SKM-1 (cell line): ENCODE data around the gene RAI1.
A peak's percentile ranks its signal among the peaks of the same experiment; 100 is the strongest.
"Not testable (repeated sequence)": the region's sequence is repeated elsewhere in the genome, so short reads cannot be mapped to it uniquely, and the experiment has no call there.

Experiments
- DNase-seq: peaks from one replicate; lab custom pipeline; 2025; ENCODE audit not compliant: unreplicated experiment; lab: John Stamatoyannopoulos, UW

RAI1 gene, protein sequence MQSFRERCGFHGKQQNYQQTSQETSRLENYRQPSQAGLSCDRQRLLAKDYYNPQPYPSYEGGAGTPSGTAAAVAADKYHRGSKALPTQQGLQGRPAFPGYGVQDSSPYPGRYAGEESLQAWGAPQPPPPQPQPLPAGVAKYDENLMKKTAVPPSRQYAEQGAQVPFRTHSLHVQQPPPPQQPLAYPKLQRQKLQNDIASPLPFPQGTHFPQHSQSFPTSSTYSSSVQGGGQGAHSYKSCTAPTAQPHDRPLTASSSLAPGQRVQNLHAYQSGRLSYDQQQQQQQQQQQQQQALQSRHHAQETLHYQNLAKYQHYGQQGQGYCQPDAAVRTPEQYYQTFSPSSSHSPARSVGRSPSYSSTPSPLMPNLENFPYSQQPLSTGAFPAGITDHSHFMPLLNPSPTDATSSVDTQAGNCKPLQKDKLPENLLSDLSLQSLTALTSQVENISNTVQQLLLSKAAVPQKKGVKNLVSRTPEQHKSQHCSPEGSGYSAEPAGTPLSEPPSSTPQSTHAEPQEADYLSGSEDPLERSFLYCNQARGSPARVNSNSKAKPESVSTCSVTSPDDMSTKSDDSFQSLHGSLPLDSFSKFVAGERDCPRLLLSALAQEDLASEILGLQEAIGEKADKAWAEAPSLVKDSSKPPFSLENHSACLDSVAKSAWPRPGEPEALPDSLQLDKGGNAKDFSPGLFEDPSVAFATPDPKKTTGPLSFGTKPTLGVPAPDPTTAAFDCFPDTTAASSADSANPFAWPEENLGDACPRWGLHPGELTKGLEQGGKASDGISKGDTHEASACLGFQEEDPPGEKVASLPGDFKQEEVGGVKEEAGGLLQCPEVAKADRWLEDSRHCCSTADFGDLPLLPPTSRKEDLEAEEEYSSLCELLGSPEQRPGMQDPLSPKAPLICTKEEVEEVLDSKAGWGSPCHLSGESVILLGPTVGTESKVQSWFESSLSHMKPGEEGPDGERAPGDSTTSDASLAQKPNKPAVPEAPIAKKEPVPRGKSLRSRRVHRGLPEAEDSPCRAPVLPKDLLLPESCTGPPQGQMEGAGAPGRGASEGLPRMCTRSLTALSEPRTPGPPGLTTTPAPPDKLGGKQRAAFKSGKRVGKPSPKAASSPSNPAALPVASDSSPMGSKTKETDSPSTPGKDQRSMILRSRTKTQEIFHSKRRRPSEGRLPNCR (N-terminal part only)

DNA sequence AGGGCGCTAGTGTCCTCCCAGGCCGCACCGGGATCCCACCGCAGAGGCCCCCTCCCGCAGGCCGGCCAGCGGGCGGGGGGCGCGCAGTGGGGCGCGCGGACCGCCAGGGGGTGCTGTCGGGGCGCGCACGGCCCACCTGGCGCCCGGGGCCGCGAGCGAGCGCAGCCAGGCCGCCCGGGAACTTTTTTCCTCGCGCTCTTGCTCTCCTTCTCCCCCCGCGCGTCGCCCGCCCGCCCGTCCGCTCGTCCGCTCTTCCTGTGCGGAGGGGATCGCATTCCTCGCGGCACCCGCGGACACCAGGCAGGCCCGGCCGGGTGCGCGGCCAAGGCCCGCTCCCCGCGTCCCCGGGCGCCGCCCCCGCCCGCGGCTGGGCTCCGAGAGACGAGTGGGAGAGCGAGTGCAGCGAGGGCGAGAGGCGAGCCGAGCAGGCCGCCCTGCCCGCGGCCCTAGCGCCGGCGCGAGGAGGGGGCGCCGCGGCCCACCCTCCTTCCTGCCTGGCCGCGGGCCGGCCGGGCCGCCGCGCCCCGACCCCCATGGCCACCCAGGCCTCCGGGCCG is at the start of gene RAI1:
RAI1 (plus strand) TSS at position 272 of the 557 bp plus-strand sequence. CDS start 111,491 bp downstream, outside the sequence.
- DNase-seq, result peak; percentile 56

DNA sequence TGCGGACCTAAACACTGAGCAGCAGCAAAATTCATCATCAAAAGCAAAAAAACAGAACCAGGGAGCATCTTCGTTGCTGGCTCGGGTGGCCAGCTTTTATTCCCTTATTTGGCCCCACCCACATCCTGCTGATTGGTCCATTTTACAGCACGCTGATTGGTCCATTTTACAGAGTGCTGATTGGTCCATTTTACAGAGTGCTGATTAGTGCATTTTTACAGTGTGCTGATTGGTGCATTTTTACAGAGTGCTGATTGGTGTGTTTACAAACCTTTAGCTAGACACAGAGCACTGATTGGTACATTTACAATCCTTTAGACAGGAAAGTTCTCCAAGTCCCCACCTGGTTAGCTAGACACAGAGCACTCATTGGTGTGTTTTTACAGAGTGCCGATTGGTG is 48.6 kb upstream of the RAI1 start:
- not testable (repeated sequence) for DNase-seq

DNA sequence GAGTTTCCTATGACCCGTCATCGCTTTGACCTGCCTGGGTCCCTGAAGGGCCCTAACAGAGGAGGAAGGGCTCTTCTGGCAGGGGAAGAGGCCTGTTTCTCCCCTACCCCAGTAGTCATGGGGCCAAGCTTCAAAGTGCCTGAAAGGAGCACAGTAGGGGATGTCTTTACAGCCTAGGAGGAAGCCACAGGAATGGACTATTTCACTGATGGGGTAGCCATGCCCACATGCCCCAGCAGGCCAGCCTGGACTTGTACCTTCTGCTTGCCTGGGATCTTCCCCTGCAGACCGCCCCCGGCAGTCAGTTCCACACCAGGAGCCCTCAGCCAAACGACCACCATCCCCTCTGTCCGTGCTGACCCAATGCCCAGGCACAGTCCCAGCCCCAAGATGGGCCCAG is 47.9 kb upstream of the RAI1 start:
- no peak for DNase-seq

DNA sequence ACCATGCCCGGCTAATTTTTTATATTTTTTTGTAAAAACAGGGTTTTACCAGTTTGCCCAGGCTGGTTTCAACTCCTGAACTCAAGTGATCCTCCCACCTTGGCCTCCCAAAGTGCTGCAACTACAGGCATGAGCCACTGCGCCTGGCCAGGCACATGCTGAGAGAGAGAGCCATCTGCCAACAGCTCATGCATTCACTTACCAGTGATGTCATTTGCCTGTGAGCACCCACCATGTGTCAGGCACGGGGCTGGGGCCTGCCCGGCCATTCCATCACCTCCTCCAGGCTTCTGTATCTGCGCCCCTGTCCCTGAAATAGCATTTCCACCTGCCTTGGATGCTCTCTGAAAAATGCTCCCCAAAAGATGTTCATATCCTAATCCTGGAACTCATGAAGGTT is 46.1 kb upstream of the RAI1 start:
- DNase-seq, result no peak

DNA sequence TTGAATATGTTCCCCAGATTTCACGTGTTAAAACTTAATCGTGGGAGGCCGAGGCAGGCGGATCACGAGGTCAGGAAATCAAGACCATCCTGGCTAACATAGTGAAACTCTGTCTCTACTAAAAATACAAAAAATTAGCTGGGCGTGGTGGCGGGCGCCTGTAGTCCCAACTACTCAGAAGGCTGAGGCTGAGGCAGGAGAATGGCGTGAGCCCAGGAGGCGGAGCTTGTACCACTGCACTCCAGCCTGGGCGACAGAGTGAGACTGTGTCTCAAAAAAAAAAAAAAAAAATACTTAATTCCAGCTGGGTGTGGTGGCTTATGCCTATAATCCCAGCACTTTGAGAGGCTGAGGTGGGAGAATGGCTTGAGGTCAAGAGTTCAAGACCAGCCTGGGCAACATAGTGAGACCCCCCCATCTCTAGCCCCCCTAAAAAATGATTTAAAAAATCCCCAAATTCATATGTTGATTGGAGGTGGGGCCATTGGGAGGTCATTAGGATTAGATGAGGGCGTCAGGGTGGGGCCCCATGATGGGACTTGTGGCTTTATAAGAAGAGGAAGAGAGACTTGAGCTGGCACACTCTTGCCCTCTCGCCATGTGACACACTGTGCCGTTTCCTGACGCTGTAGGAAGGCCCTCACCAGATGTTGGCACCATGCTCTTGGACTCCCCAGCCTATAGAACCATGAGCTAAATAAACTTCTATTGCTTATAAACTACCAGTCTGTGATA is 45.6 kb upstream of the RAI1 start:
- DNase-seq, result not testable (repeated sequence)

DNA sequence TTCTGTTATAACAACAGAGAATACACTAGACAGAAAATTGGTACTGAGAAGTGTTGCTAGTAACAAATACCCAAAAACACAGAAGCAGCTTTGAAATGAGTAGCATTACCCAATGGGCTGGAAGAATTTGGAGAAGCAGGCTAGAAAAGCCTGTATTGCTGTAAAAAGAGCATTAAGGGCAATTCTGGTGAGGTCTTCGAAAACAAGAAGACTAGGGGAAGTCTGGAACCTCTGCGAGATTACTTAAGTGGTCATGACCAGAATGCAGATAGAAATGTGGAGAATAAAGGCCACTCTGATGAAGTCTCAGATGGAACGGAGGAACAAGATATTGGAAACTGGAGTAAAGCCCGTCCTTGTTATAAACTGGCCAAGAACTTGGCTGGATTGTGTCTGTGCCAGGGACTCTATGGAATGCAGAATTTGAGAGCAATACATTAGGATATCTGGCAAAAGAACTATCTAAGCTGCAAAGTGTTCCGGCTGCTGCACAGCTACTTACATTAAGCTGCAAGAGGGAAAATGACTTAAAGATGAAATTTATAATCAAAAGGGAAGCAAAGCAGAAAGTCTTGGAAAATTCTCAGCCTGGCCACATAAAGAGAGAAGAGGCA is 44.9 kb upstream of the RAI1 start:
- no peak for DNase-seq

DNA sequence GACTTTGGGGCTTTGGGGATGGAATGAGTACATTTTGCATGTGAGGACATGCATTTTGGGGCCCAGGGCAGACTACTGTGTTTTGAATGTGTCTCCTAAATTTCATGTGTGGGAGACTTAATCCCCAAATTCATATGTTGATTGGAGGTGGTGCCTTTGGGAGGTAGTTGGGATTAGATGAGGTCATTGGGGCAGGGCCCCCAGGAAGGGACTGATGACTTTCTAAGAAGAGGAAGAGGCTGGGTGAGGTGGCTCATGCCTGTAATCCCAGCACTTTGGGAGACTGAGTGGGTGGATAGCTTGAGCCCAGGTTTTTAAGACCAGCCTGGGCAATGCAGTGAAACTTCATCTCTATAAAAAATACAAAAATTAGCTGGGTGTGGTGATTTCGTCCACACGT is 42.8 kb upstream of the RAI1 start:
- DNase-seq, result no peak

DNA sequence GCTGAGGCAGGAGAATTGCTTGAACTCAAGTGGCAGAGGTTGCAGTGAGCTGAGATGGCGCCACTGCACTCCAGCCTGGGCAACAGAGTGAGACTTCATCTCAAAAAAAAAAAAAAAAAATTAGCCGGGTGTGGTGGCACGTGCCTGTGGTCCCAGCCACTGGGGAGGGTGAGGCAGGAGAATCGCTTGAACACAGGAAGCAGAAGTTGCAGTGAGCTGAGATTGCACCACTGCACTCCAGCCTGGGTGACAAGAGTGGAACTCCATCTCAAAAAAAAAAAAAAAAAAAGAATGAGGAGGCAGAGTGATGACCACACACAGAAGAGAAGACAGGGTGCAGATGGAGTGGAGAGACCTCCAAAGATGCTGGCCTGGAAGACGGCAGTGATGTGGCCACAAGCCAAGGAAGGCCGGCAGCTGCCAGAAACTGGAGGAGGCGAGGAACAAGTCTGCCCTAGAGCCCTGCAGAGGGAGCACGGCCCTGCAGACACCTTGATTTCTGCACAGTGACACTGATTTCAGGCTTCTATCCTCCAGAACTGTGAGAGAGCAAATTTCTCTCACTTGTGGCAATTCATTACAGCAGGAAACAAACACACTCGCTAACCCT is 41.5 kb upstream of the RAI1 start:
- DNase-seq, result not testable (repeated sequence)

DNA sequence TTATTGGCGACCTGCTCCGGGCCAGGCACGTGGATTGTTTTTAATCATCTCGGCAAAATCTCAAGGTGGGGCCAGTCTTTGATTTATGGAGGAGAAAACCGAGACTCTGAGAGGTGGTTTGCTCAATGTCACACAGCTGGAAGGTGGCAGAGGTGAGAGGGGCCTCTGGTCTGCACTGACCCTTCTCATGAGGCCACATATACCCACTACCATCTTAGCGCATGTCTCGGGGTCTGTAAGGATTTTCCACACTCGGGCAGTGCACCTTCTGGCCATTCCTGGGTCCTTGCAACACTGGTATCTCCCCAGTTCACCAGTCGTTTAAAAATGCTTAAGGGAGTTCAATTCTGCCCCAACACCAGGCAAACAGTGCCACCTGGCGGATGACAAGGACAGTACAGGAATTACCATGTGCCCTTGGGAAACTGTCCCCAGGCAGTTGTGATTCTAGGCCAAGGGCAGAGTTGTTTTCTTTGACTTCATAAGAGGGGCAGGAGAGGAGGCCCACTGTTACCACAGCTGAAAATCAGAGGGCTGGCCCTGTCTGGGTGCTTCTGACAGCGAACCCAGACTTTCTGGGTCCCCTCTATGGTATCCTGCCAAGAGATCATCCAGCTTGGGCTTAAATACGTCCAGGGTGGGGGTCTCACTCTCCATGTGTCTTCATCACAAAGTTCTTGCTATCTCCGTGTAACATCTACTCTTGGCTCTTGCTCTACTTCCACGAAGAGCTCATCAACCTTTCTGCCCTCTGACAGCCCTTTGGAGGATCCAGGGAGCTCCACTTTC is 39.4 kb upstream of the RAI1 start:
- peak; percentile 85 for DNase-seq

DNA sequence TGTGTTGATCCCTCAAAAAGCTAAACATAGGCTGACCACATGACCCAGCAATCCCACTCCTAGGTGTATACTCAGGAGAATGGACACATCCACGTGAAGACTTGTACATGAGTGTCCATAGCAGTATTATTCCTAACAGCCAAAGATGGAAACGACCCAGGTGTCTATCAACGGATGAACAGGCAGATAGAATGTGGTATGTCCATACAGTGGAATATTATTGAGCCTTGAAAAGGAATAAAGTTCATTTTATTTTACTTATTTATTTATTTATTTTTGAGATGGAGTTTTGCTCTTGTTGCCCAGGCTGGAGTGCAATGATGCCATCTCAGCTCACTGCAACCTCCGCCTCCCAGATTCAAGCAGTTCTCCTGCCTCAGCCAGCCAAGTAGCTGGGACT is 36.1 kb upstream of the RAI1 start:
- not testable (repeated sequence) for DNase-seq

DNA sequence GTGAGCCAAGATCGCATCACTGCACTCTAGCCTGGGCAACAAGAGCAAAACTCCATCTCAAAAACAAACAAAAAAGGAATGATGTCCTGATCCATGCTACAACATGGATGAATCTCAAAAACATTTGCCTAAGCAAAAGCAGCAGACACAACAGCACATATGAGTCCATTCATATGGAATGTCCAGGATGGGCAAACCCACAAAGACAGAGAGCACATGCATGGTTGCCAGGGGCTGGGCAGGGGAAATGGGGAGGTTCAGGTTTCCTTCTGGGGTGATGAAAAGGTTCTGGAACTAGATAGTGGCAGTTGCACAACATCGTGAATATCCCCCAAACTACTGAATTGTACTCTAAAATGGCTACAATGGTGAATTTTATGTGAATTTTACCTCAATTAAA is 35.3 kb upstream of the RAI1 start:
- no peak for DNase-seq

DNA sequence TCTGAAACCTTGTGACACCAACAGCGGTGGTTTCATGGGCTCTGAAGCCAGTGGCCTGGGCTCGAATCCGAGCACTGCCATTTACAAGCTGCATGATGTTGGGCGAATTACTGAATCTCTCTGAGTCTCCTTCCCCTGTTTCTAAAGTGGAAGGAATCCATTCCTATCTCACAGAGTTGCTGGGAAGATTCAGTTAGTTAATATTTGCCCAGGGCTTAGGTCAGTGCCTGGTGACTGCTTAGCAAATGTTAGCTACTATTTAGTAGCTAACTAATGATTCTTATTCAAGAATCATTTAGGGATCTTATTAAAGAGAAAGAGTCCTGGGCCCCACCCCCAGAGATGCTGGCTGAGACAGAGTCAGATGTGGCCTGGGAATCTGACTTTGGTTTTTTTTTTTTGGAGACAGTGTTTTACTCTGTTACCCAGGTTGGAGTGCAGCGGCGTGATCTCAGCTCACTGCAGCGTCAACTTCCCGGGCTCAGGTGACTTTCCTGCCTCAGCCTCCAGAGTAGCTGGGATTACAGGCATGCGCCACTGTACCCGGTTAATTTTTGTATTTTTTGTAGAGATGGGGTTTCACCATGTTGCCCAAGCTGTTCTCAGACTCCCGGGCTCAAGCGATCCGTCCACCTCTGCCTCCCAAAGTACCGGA is 33.6 kb upstream of the RAI1 start:
- DNase-seq, result no peak

DNA sequence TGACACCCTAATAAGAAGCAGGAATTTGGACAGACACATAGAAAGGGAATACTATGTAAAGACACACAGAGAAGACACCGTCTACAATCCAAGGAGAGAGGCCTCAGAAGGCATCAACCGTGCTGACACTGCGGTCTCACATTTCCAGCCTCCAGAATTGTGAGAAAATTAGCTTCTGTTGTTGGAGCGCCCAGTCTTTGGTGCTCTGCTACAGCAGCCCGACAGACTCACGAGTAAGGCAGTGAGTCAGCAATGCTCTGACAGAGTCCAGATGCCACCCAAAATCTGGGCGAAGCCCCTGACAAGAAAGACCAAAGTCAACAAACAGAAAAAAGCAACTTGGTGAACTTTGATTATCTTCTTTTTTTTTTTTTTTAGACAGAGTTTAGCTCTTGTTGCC is 32.5 kb upstream of the RAI1 start:
- no peak for DNase-seq

DNA sequence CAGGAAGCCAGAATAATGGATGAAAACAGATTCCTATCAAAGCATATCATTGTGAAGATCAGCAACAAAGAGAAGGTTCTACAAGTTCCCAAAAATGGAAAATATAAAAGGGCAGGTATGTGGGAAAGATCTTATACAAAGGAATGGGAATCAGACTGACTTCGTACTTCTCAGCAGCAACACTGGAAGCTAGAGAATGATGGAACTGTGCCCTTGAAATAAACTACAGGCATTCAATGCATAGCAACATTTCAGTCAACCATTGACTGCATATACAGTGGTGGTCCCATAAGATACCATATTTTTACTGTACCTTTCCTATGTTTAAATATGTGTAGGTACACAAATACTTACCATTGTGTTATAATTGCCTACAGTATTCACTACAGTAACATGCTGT is 30.3 kb upstream of the RAI1 start:
- no peak for DNase-seq

DNA sequence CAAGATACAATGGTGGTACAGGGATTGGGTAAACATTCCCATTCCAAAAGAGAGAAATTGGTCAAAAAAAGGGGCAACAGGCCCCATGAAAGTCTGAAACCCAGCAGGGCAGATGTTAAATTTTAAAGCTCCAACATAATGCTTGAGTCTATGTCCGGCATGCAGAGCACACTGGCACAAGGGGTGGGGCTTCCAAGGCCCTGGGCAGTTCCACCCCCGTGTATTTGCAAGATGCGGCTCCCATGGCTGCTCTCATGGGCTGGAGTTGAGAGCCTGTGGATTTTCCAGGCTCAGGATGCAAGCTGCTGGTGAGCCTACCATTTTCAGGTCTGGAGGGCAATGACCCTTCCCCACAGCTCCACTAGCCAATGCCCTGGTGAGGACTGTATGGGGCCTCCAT is 27.9 kb upstream of the RAI1 start:
- no peak for DNase-seq

DNA sequence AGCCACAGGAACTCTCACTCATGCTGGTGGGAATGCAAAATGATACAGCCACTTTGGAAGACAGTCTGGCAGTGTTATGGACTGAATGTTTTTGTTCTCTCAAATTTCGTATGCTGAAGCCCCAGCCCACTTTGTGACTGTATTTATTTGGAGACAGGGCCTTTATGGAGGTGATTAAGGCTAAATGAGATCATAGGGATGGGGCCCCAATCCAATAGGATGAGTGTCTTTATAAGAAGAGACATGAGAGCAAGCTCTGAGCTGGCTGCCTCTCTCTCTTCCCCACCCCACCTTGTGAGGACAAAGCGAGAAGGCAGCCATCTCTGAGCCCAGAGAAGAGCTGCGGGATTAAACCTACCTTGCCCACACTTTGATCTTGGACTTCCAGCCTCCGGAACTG is 21.9 kb upstream of the RAI1 start:
- DNase-seq, result no peak

DNA sequence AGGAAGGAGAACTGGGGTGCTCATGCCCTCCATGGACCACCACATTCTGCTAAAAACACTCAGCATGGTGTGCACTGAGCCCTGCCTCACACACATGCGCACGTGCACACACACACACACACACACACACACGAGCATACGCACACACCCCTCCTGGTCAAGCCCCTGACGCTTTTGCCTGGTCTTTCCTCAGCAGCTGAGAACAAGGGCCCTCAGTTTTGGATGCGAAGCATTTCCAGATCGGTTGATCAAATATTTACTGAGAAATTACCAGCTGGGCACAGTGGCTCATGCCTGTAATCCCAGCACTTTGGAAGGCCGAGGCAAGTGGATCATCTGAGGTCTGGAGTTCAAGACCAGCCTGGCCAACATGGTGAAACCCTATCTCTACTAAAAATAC is 20.1 kb upstream of the RAI1 start:
- DNase-seq, result no peak

DNA sequence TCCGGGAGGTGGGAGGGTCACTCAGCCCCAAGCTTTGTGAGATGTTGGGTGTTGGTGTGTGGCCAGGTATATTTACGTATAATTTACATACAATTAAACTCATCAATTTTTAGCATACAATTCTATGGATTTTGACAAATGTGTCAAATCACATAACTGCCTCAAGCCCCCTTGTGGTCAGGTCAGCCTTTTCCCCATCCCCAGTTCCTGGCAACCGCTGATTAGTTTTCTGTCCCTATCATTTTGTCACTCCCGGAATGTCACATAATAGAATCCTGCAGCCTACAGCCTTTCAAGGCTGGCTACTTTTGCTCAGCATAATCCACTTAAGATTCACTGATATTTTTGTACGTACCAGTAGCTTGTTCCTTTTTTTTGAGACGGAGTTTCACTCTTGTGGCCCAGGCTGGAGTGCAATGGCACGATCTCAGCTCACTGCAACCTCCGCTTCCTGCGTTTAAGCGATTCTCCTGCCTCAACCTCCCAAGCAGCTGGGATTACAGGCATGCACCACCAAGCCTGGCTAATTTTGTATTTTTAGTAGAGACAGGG is 19.3 kb upstream of the RAI1 start:
- no peak for DNase-seq
